Liver (tissue), 9 donors: ENCODE data around the gene PCGF6. TPM values are rescaled to one million over a fixed set of nuclear protein-coding genes. Genes with fewer than 3 reads are reported as not detected.

Experiments used
- DNase-seq: peaks from one replicate; pipeline ENCODE4 v3.0.0-alpha.2; 2017; ENCODE audit warnings: low spot score
- H3K27ac ChIP-seq, 2 donors: one replicate each; pipeline ENCODE4 v1.7.0; 2013; ENCODE audit warnings: inconsistent platforms in 2 of 2, low read length in 2 of 2, control low read depth in 1 of 2, low read depth in 1 of 2, mild to moderate bottlenecking in 1 of 2
- H3K27me3 ChIP-seq, 4 donors: one replicate each; pipeline versions ENCODE4 v1.6.1 to v1.7.0; 2013; ENCODE audit warnings: low read length in 3 of 4, inconsistent platforms in 1 of 4, mild to moderate bottlenecking in 1 of 4, moderate library complexity in 1 of 4; ENCODE audit not compliant: control insufficient read depth in 4 of 4, insufficient read depth in 4 of 4
- H3K36me3 ChIP-seq, 4 donors: one replicate each; pipeline versions ENCODE4 v1.6.1 to v1.7.0; 2013; ENCODE audit warnings: low read length in 3 of 4, mild to moderate bottlenecking in 3 of 4, low read depth in 1 of 4, moderate library complexity in 1 of 4; ENCODE audit not compliant: control insufficient read depth in 4 of 4, insufficient read depth in 3 of 4
- H3K4me1 ChIP-seq, 4 donors: one replicate each; pipeline versions ENCODE4 v1.6.1 to v1.7.0; 2013; ENCODE audit warnings: low read length in 3 of 4, mild to moderate bottlenecking in 3 of 4, moderate library complexity in 1 of 4; ENCODE audit not compliant: control insufficient read depth in 4 of 4, insufficient read depth in 4 of 4
- H3K4me3 ChIP-seq, 3 donors: one replicate each; pipeline versions ENCODE4 v1.6.1 to v1.7.0; 2013; ENCODE audit warnings: low read length in 3 of 3, control low read depth in 1 of 3, low read depth in 1 of 3, mild to moderate bottlenecking in 1 of 3
- H3K9ac ChIP-seq, 2 donors: one replicate each; pipeline ENCODE4 v1.7.0; 2013; ENCODE audit warnings: low read length in 2 of 2, mild to moderate bottlenecking in 2 of 2, moderate library complexity in 2 of 2, control low read depth in 1 of 2, low read depth in 1 of 2
- H3K9me3 ChIP-seq, 4 donors: one replicate each; pipeline versions ENCODE4 v1.6.1 to v1.7.0; 2013; ENCODE audit warnings: low read length in 3 of 4; ENCODE audit not compliant: control insufficient read depth in 4 of 4
- EGR1 ChIP-seq, 2 donors: IDR thresholded peaks; 2 replicates each; pipeline ENCODE4 v1.6.1; 2016 to 2018; ENCODE audit warnings: antibody characterized with exemption in 2 of 2, low read depth in 2 of 2
- FOXA1 ChIP-seq: IDR thresholded peaks from 2 replicates; pipeline ENCODE4 v1.6.1; 2016; ENCODE audit warnings: antibody characterized with exemption
- FOXA2 ChIP-seq: IDR thresholded peaks from 2 replicates; pipeline ENCODE4 v1.6.1; 2016; ENCODE audit warnings: antibody characterized with exemption
- GABPA ChIP-seq, 2 donors: IDR thresholded peaks in 1 of 2; conservative IDR thresholded peaks in 1 of 2; 2 replicates each; pipeline ENCODE4 v1.6.1; 2016; ENCODE audit warnings: antibody characterized with exemption in 2 of 2, mild to moderate bottlenecking in 1 of 2, moderate library complexity in 1 of 2
- HNF4A ChIP-seq, 2 donors: conservative IDR thresholded peaks; 2 replicates each; pipeline ENCODE4 v1.6.1; 2016; ENCODE audit warnings: antibody characterized with exemption in 2 of 2, mild to moderate bottlenecking in 2 of 2
- HNF4G ChIP-seq: IDR thresholded peaks from 2 replicates; pipeline ENCODE4 v1.6.1; 2016; ENCODE audit warnings: antibody characterized with exemption
- JUND ChIP-seq, 2 donors: IDR thresholded peaks; 2 replicates each; pipeline ENCODE4 v1.6.1; 2016; ENCODE audit warnings: antibody characterized with exemption in 2 of 2
- NR2F2 ChIP-seq: IDR thresholded peaks from 2 replicates; pipeline ENCODE4 v1.6.1; 2016; ENCODE audit warnings: antibody characterized with exemption
- RAD21 ChIP-seq, 2 donors: IDR thresholded peaks; 2 replicates each; pipeline ENCODE4 v1.6.1; 2016; ENCODE audit warnings: antibody characterized with exemption in 2 of 2, mild to moderate bottlenecking in 2 of 2
- RXRA ChIP-seq, 2 donors: IDR thresholded peaks; 2 replicates each; pipeline ENCODE4 v1.6.1; 2017 to 2018; ENCODE audit warnings: antibody characterized with exemption in 2 of 2, mild to moderate bottlenecking in 1 of 2
- SP1 ChIP-seq: IDR thresholded peaks from 2 replicates; pipeline ENCODE4 v1.6.1; 2018; ENCODE audit warnings: antibody characterized with exemption, mild to moderate bottlenecking
- TAF1 ChIP-seq: conservative IDR thresholded peaks from 2 replicates; pipeline ENCODE4 v1.6.1; 2016; ENCODE audit warnings: antibody characterized with exemption, mild to moderate bottlenecking
- YY1 ChIP-seq: IDR thresholded peaks from 2 replicates; pipeline ENCODE4 v1.6.1; 2016; ENCODE audit warnings: antibody characterized with exemption, mild to moderate bottlenecking
- WGBS: extraction: QIAGEN DNeasy Blood & Tissue Kit; methylation state at CpG from one replicate; pipeline ENCODE4 v1.1.7; 2013; 5-methylcytosine and 5-hydroxymethylcytosine counted together
- polyA plus RNA-seq, 2 donors: library from polyadenylated mRNA; stranded (reverse) in 1 of 2; unstranded in 1 of 2; fragments of 200-250 nt in 1 of 2; fragments of >200 nt in 1 of 2; fragmentation: Nextera tagmentation in 1 of 2; extraction: Ambion mirVana in 1 of 2; gene quantifications; one replicate each; pipeline versions ENCODE4 v1.2.1 to v1.2.3, GENCODE V29; 2013 to 2015
- total RNA-seq, 2 donors: library from RNA; depleted of rRNA; stranded (reverse); fragments of >200 nt; gene quantifications; one replicate each; pipeline ENCODE4 v1.2.3, GENCODE V29; 2014
- TF ChIP-seq, protein P1 (sequence below): IDR thresholded peaks from 2 replicates; pipeline ENCODE4 v1.6.1; 2016; ENCODE audit warnings: antibody characterized with exemption
- TF ChIP-seq, protein P2 (sequence below): IDR thresholded peaks from 2 replicates; pipeline ENCODE4 v1.6.1; 2016; ENCODE audit warnings: antibody characterized with exemption
- TF ChIP-seq, protein P3 (sequence below): IDR thresholded peaks from 2 replicates; pipeline ENCODE4 v1.6.1; 2016; ENCODE audit warnings: antibody characterized with exemption, mild to moderate bottlenecking
- TF ChIP-seq, protein P4 (sequence below): fragments of 150-350 bp; IDR thresholded peaks from 2 replicates; pipeline ENCODE4 v1.5.1; 2017; ENCODE audit warnings: improper control_type of control experiment, low read depth, low read length; ENCODE audit not compliant: missing input control
- TF ChIP-seq, protein P5 (sequence below): IDR thresholded peaks from 2 replicates; pipeline ENCODE4 v1.6.1; 2016; ENCODE audit warnings: antibody characterized with exemption
- donor health status: healthy.
- donor health status: healthy.
- donor health status: healthy.
- donor health status: healthy.
- donor health status: healthy.

PCGF6 gene
- total and polyA plus RNA-seq, 4 donors: 5.3 to 8.0 (median 6.2) TPM

DNA sequence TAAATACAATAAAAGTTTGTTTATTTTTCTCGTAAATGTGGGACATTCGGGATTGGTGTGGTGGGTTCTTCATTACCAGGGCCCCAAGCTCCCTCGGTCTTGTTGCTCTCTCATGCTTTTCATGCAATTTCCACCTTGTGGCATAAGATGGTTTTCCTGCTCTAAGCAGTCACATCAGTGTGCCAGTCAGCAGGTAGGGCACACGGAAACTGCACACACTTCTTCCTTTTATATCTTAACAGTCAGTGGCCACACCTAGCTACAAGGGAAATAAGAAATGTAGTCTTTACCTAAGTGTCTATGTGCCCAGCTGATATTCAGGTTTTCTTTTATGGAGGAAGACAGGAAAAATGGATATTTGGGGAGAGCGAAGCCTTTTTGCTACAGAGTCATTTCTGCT, 23.3 kb upstream of the PCGF6 start:
- peaks cover 6 to 24% (median 13%) of the 10 kb centered on the region in 4 donors for H3K36me3 ChIP-seq
- H3K27me3 ChIP-seq: no peaks in the 10 kb centered on the region
- WGBS: 93% methylated on average over 5 of the region's 5 CpGs
- no peak for DNase-seq
- no peak overlapping the region for H3K9ac ChIP-seq
- H3K4me1 ChIP-seq: peaks cover 0 to 3% (median under 1%) of the 10 kb centered on the region in 4 donors
- H3K4me3 ChIP-seq: no peak overlapping the region
- H3K9me3 ChIP-seq: no peaks in the 10 kb centered on the region
- TF ChIP-seq, protein P1, sequence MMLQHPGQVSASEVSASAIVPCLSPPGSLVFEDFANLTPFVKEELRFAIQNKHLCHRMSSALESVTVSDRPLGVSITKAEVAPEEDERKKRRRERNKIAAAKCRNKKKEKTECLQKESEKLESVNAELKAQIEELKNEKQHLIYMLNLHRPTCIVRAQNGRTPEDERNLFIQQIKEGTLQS: no peak
- no peak for TF ChIP-seq FOXA2
- TF ChIP-seq JUND (IDR thresholded peaks at IDR 0.05): no peak
- no peak overlapping the region for H3K27ac ChIP-seq

DNA sequence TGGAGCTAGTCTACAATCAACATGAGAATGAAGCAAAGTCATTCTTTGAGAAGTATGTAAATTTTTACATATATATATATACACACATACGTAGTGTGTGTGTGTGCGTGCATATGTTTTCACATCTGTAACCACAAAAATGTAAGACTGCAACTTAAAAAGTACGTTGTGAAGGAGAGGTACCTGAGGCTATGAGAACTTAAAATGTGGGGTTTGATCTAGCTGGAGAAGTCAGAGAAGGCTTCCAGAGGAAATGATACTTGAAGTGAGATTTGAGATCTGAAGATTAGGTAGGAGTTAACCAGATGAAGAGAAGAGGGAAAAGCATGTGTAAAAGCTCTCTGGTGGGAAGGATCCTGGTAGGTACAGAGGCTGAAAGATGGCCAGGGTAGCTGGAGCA, 22.6 kb upstream of the PCGF6 start:
- no peak for DNase-seq
- Histone ChIP-seq H3K9ac (no peak overlapping the region), H3K4me3 (no peak overlapping the region), H3K27ac (no peak overlapping the region), H3K4me1 (peaks cover 2 to 8% (median 6%) of the 10 kb centered on the region in 4 donors), H3K27me3 (no peaks in the 10 kb centered on the region), H3K9me3 (no peaks in the 10 kb centered on the region), H3K36me3 (peaks cover 4 to 20% (median 11%) of the 10 kb centered on the region in 4 donors)
- WGBS: 93% methylated on average over 3 of the region's 3 CpGs
- no peak for TF ChIP-seq TAF1
- TF ChIP-seq JUND (IDR thresholded peaks at IDR 0.05): no peak
- no peak for TF ChIP-seq RXRA (IDR thresholded peaks at IDR 0.05)
- TF ChIP-seq HNF4G: no peak
- no peak for TF ChIP-seq SP1
- no peak for TF ChIP-seq RAD21 (IDR thresholded peaks at IDR 0.05)
- no peak for TF ChIP-seq FOXA1
- TF ChIP-seq, protein P2, sequence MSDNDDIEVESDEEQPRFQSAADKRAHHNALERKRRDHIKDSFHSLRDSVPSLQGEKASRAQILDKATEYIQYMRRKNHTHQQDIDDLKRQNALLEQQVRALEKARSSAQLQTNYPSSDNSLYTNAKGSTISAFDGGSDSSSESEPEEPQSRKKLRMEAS: no peak
- TF ChIP-seq, protein P3, sequence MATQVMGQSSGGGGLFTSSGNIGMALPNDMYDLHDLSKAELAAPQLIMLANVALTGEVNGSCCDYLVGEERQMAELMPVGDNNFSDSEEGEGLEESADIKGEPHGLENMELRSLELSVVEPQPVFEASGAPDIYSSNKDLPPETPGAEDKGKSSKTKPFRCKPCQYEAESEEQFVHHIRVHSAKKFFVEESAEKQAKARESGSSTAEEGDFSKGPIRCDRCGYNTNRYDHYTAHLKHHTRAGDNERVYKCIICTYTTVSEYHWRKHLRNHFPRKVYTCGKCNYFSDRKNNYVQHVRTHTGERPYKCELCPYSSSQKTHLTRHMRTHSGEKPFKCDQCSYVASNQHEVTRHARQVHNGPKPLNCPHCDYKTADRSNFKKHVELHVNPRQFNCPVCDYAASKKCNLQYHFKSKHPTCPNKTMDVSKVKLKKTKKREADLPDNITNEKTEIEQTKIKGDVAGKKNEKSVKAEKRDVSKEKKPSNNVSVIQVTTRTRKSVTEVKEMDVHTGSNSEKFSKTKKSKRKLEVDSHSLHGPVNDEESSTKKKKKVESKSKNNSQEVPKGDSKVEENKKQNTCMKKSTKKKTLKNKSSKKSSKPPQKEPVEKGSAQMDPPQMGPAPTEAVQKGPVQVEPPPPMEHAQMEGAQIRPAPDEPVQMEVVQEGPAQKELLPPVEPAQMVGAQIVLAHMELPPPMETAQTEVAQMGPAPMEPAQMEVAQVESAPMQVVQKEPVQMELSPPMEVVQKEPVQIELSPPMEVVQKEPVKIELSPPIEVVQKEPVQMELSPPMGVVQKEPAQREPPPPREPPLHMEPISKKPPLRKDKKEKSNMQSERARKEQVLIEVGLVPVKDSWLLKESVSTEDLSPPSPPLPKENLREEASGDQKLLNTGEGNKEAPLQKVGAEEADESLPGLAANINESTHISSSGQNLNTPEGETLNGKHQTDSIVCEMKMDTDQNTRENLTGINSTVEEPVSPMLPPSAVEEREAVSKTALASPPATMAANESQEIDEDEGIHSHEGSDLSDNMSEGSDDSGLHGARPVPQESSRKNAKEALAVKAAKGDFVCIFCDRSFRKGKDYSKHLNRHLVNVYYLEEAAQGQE: no peak
- TF ChIP-seq, protein P4, sequence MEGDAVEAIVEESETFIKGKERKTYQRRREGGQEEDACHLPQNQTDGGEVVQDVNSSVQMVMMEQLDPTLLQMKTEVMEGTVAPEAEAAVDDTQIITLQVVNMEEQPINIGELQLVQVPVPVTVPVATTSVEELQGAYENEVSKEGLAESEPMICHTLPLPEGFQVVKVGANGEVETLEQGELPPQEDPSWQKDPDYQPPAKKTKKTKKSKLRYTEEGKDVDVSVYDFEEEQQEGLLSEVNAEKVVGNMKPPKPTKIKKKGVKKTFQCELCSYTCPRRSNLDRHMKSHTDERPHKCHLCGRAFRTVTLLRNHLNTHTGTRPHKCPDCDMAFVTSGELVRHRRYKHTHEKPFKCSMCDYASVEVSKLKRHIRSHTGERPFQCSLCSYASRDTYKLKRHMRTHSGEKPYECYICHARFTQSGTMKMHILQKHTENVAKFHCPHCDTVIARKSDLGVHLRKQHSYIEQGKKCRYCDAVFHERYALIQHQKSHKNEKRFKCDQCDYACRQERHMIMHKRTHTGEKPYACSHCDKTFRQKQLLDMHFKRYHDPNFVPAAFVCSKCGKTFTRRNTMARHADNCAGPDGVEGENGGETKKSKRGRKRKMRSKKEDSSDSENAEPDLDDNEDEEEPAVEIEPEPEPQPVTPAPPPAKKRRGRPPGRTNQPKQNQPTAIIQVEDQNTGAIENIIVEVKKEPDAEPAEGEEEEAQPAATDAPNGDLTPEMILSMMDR: no peak
- TF ChIP-seq EGR1 (IDR thresholded peaks at IDR 0.05; ENCODE audit: low read depth in 2 of 2): no peak
- no peak for TF ChIP-seq FOXA2
- no peak for TF ChIP-seq NR2F2
- TF ChIP-seq, protein P5, sequence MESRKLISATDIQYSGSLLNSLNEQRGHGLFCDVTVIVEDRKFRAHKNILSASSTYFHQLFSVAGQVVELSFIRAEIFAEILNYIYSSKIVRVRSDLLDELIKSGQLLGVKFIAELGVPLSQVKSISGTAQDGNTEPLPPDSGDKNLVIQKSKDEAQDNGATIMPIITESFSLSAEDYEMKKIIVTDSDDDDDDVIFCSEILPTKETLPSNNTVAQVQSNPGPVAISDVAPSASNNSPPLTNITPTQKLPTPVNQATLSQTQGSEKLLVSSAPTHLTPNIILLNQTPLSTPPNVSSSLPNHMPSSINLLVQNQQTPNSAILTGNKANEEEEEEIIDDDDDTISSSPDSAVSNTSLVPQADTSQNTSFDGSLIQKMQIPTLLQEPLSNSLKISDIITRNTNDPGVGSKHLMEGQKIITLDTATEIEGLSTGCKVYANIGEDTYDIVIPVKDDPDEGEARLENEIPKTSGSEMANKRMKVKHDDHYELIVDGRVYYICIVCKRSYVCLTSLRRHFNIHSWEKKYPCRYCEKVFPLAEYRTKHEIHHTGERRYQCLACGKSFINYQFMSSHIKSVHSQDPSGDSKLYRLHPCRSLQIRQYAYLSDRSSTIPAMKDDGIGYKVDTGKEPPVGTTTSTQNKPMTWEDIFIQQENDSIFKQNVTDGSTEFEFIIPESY: no peak
- no peak for TF ChIP-seq GABPA (IDR thresholded peaks at IDR 0.05 in 1 of 2, conservative IDR thresholded peaks at IDR 0.05 in 1 of 2)
- TF ChIP-seq, protein P1: no peak
- TF ChIP-seq HNF4A (conservative IDR thresholded peaks at IDR 0.05): no peak
- TF ChIP-seq YY1: no peak
